ENCODE measurements around the gene PLET1. TPM values are rescaled to one million over a fixed set of nuclear protein-coding genes. Genes with fewer than 3 reads are reported as not detected.

Gene PLET1
- polyA plus RNA-seq, 2 donors = not detected

DNA sequence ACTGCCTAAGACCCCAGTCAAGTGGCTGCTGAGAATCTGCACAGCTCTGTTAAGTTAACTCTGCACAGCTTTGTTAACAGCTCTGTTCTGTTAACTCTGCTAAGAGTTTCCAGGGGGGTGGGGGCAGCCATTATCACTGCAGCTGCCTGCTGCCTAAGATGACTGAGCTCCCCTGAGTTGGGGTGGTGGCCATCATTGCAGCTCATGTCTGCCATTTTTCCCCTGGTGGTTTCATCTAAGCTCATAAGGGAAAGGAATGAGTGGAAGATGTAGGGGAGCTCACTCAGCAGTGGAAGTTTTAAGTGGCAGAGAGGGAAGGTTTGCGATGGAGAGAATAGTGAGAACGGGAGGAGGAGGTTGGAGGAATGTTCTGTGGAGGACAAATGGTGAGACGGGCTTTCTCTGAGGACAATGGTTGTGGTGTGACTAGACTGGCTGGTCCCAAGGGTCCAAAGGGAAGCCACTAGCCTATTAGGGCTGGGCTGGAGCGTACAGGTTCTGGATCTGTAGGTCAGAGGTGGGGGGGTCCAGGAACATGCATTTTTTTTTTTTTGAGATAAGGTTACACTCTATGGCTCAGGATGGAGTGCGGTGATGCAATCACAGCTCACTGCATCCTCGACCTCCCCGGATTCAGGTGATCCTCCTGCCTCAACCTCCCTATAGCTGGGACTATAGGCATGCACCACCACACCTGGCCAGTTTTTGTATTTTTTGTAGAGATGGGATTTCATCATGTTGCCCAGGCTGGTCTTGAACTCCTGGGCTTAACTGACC, 13.5 kb upstream of the PLET1 start:
- H3K4me3 ChIP-seq (ENCODE audit: low read depth in 1 of 2, low read length in 2 of 2) = no peak overlapping the region
- 94 to 96% methylated on average over 7 of the region's 7 CpGs for WGBS, 2 donors
- H3K27me3 ChIP-seq (ENCODE audit: control insufficient read depth in 1 of 2, insufficient read depth in 2 of 2, low read length in 2 of 2) = no peaks in the 10 kb centered on the region
- H3K9me3 ChIP-seq (ENCODE audit: control insufficient read depth in 2 of 2, insufficient read depth in 1 of 2, low read depth in 1 of 2, low read length in 1 of 2) = no peaks in the 10 kb centered on the region
- H3K36me3 ChIP-seq (ENCODE audit: control insufficient read depth in 2 of 2, insufficient read depth in 2 of 2, low read length in 1 of 2) = no peaks in the 10 kb centered on the region
- H3K27ac ChIP-seq (ENCODE audit: low read depth in 2 of 2, low read length in 1 of 2) = no peak overlapping the region
- no peaks in the 10 kb centered on the region for H3K4me1 ChIP-seq (ENCODE audit: control insufficient read depth in 2 of 2, insufficient read depth in 2 of 2, low read length in 1 of 2)

DNA sequence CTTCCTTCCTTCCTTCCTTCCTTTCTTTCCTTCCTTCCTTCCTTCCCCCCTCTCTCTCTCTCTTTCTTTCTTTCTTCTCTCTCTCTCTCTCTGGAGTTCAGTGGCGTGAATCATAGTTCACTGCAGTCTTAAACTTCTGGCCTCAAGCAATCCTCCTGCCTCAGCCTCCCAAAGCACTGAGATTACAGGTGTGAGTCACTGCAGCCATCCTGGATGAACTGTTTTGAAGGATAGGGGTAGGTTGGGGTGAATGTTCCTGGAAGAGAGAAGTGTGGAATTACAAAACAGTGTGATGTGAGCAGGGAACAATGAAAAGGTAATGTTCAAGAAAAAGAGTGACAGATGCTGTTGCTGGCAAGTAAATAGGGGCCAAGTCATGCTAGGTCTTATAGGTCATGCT, 12.4 kb upstream of the PLET1 start:
- H3K27ac ChIP-seq (ENCODE audit: low read depth in 2 of 2, low read length in 1 of 2) = no peak overlapping the region

DNA sequence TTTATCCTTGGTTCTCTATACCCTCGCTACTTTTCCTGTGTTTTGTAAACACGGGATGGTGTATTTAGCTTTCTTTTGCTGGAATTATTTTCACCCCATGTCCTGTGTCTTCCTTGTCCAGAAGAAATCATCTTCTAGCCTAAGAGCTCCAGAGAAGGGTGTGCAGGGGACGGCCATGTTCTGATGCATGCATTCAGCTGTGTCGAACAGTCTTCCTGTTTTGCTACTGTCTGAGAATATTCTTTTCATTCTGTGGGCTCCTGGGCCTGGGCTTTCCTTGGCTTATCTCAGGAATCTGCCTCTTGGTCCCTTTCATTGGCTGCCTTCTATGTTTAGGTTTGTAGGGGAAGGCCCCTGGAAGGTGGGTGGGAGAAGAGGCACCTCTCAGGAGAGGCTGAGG, 10.6 kb upstream of the PLET1 start:
- Histone ChIP-seq H3K4me1 (ENCODE audit: control insufficient read depth in 2 of 2, insufficient read depth in 2 of 2, low read length in 1 of 2) (no peaks in the 10 kb centered on the region), H3K27me3 (ENCODE audit: control insufficient read depth in 1 of 2, insufficient read depth in 2 of 2, low read length in 2 of 2) (no peaks in the 10 kb centered on the region), H3K9me3 (ENCODE audit: control insufficient read depth in 2 of 2, insufficient read depth in 1 of 2, low read depth in 1 of 2, low read length in 1 of 2) (no peaks in the 10 kb centered on the region), H3K36me3 (ENCODE audit: control insufficient read depth in 2 of 2, insufficient read depth in 2 of 2, low read length in 1 of 2) (no peaks in the 10 kb centered on the region), H3K27ac (ENCODE audit: low read depth in 2 of 2, low read length in 1 of 2) (no peak overlapping the region), H3K4me3 (ENCODE audit: low read depth in 1 of 2, low read length in 2 of 2) (no peak overlapping the region)
- 89 to 93% methylated on average over 4 of the region's 4 CpGs for WGBS, 2 donors

More for the DNA sequence above, 12.4 kb upstream of the PLET1 start:
- no peaks in the 10 kb centered on the region for H3K4me1 ChIP-seq (ENCODE audit: control insufficient read depth in 2 of 2, insufficient read depth in 2 of 2, low read length in 1 of 2)
- no peak overlapping the region for H3K4me3 ChIP-seq (ENCODE audit: low read depth in 1 of 2, low read length in 2 of 2)
- WGBS, 2 donors = 89 to 95% methylated on average over 1 of the region's 1 CpG
- no peaks in the 10 kb centered on the region for H3K36me3 ChIP-seq (ENCODE audit: control insufficient read depth in 2 of 2, insufficient read depth in 2 of 2, low read length in 1 of 2)
- H3K9me3 ChIP-seq (ENCODE audit: control insufficient read depth in 2 of 2, insufficient read depth in 1 of 2, low read depth in 1 of 2, low read length in 1 of 2) = no peaks in the 10 kb centered on the region
- H3K27me3 ChIP-seq (ENCODE audit: control insufficient read depth in 1 of 2, insufficient read depth in 2 of 2, low read length in 2 of 2) = no peaks in the 10 kb centered on the region

DNA sequence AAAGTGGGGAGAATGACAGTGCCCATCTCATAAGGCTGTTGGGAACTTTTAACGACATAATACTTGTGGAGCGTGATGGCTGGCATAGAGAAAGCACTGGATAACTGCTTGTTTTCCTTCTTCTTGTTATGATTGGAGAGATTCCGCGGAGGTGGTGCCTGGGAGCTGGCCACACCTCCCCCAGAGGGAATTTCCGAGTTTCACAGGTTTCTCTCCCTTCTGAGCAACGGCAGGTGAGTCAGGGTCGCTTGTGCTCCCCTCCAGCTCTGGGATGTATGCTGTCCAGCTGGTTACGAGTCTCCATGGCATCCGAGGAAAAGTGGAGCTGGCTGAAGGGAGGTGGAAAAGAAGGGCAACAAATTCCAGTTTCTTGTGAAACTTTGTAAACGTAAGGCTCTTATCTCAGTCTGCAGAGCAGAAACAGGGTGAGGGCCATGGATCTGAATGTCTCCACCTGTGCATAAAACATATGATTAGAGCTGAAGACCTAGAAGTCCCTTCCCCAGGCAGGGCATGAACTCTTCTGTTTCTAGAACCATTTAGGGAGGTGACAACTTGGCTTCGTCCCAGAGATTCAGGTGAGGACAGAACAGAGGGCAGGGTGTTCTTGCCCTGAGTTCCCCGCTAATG, 10.0 kb upstream of the PLET1 start:
- Histone ChIP-seq H3K36me3 (ENCODE audit: control insufficient read depth in 2 of 2, insufficient read depth in 2 of 2, low read length in 1 of 2) (no peaks in the 10 kb centered on the region), H3K27ac (ENCODE audit: low read depth in 2 of 2, low read length in 1 of 2) (no peak overlapping the region), H3K27me3 (ENCODE audit: control insufficient read depth in 1 of 2, insufficient read depth in 2 of 2, low read length in 2 of 2) (no peaks in the 10 kb centered on the region), H3K4me1 (ENCODE audit: control insufficient read depth in 2 of 2, insufficient read depth in 2 of 2, low read length in 1 of 2) (no peaks in the 10 kb centered on the region), H3K9me3 (ENCODE audit: control insufficient read depth in 2 of 2, insufficient read depth in 1 of 2, low read depth in 1 of 2, low read length in 1 of 2) (no peaks in the 10 kb centered on the region), H3K4me3 (ENCODE audit: low read depth in 1 of 2, low read length in 2 of 2) (no peak overlapping the region)
- 62 to 66% methylated on average over 12 of the region's 12 CpGs for WGBS, 2 donors

DNA sequence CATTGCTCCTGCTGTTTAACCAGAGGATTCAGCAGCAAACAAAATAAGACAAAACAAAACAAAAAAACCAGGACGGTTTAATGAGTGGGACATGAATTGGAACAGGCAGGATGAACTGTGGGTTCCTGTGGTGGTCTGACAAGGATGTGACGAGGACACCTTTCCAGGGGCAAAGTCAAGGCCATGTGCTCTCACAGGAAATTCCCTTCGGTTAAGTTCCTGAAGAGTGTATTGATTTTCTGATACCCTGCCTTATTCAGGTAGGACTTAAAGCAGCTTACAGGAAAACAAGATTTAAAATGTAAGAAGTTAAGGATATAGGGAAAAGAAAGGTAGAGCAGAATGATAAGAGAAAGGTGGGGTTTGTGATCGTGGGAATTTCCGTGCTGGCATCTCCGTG, 8.5 kb upstream of the PLET1 start:
- Histone ChIP-seq H3K4me3 (ENCODE audit: low read depth in 1 of 2, low read length in 2 of 2) (no peak overlapping the region), H3K4me1 (ENCODE audit: control insufficient read depth in 2 of 2, insufficient read depth in 2 of 2, low read length in 1 of 2) (no peaks in the 10 kb centered on the region), H3K27me3 (ENCODE audit: control insufficient read depth in 1 of 2, insufficient read depth in 2 of 2, low read length in 2 of 2) (no peaks in the 10 kb centered on the region), H3K36me3 (ENCODE audit: control insufficient read depth in 2 of 2, insufficient read depth in 2 of 2, low read length in 1 of 2) (no peaks in the 10 kb centered on the region), H3K27ac (ENCODE audit: low read depth in 2 of 2, low read length in 1 of 2) (no peak overlapping the region), H3K9me3 (ENCODE audit: control insufficient read depth in 2 of 2, insufficient read depth in 1 of 2, low read depth in 1 of 2, low read length in 1 of 2) (no peaks in the 10 kb centered on the region)
- 72 to 83% methylated on average over 6 of the region's 6 CpGs for WGBS, 2 donors

DNA sequence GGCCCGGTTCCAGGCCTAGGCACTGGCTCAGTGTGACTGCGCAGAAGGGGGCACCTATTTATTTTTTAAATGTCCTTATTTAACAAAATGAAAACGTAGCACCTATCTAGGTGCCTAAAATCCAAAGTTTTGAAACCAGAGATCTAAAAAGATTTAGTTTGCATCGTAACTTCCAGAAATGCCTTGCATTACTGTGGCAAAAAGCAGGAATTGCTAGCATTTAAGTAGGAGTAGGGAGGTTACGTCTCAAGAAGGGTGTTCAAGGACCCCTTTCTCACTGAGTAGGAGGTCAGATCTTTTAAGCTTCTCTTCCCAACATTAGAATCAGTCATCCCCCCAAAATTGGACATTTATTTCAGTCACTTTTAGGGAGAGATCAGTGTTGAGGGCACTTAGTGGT, 7.7 kb upstream of the PLET1 start:
- Histone ChIP-seq H3K27ac (ENCODE audit: low read depth in 2 of 2, low read length in 1 of 2) (no peak overlapping the region), H3K4me1 (ENCODE audit: control insufficient read depth in 2 of 2, insufficient read depth in 2 of 2, low read length in 1 of 2) (no peaks in the 10 kb centered on the region), H3K27me3 (ENCODE audit: control insufficient read depth in 1 of 2, insufficient read depth in 2 of 2, low read length in 2 of 2) (no peaks in the 10 kb centered on the region), H3K4me3 (ENCODE audit: low read depth in 1 of 2, low read length in 2 of 2) (no peak overlapping the region), H3K36me3 (ENCODE audit: control insufficient read depth in 2 of 2, insufficient read depth in 2 of 2, low read length in 1 of 2) (no peaks in the 10 kb centered on the region), H3K9me3 (ENCODE audit: control insufficient read depth in 2 of 2, insufficient read depth in 1 of 2, low read depth in 1 of 2, low read length in 1 of 2) (no peaks in the 10 kb centered on the region)
- 91% methylated on average over 5 of the region's 5 CpGs for WGBS, 2 donors

DNA sequence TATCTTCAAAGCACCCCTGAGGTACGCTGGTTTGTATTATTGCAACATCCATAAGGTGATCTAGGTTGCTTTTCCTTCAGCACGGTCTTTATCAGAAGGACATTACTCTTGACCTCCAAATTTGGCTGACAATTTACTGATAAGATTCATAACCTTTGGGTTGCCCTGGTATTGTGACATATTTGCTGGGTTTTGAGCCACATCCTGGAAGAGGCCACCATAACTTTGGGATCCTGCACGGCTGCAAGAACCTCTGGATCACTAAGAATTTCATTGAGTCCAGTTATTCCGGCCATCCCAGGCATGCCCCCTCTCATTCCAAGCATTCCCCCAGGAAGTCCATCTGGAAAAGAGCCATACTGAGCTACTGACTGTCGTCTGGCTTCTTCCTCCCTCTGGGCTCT, 6.5 kb upstream of the PLET1 start:
- no peaks in the 10 kb centered on the region for H3K4me1 ChIP-seq (ENCODE audit: control insufficient read depth in 2 of 2, insufficient read depth in 2 of 2, low read length in 1 of 2)
- no peaks in the 10 kb centered on the region for H3K27me3 ChIP-seq (ENCODE audit: control insufficient read depth in 1 of 2, insufficient read depth in 2 of 2, low read length in 2 of 2)
- H3K36me3 ChIP-seq (ENCODE audit: control insufficient read depth in 2 of 2, insufficient read depth in 2 of 2, low read length in 1 of 2) = no peaks in the 10 kb centered on the region
- no peaks in the 10 kb centered on the region for H3K9me3 ChIP-seq (ENCODE audit: control insufficient read depth in 2 of 2, insufficient read depth in 1 of 2, low read depth in 1 of 2, low read length in 1 of 2)
- H3K4me3 ChIP-seq (ENCODE audit: low read depth in 1 of 2, low read length in 2 of 2) = no peak overlapping the region
- WGBS, 2 donors = 62% methylated on average over 5 of the region's 5 CpGs
- H3K27ac ChIP-seq (ENCODE audit: low read depth in 2 of 2, low read length in 1 of 2) = no peak overlapping the region

DNA sequence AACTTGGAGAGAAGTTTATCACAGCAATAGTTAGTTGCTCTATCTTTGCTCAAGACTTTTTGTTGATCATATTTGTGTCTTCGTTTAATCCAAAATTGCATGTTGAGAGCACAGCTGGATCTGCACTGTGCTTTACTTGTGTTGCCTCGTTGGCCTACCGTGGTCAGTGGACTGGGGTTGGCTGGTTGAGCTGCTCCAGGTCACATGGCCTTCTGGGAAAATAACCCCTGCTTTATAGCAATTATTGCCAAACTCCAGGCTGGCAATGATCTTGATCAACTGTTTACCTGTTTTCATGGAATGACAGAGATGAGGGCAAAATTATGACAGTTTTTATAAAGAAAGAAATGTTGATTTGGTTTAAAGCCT, 5.7 kb upstream of the PLET1 start:
- Histone ChIP-seq H3K27me3 (ENCODE audit: control insufficient read depth in 1 of 2, insufficient read depth in 2 of 2, low read length in 2 of 2) (no peaks in the 10 kb centered on the region), H3K4me1 (ENCODE audit: control insufficient read depth in 2 of 2, insufficient read depth in 2 of 2, low read length in 1 of 2) (no peaks in the 10 kb centered on the region), H3K4me3 (ENCODE audit: low read depth in 1 of 2, low read length in 2 of 2) (no peak overlapping the region), H3K9me3 (ENCODE audit: control insufficient read depth in 2 of 2, insufficient read depth in 1 of 2, low read depth in 1 of 2, low read length in 1 of 2) (no peaks in the 10 kb centered on the region), H3K36me3 (ENCODE audit: control insufficient read depth in 2 of 2, insufficient read depth in 2 of 2, low read length in 1 of 2) (no peaks in the 10 kb centered on the region), H3K27ac (ENCODE audit: low read depth in 2 of 2, low read length in 1 of 2) (no peak overlapping the region)
- WGBS, 2 donors = 69 to 82% methylated on average over 3 of the region's 3 CpGs

DNA sequence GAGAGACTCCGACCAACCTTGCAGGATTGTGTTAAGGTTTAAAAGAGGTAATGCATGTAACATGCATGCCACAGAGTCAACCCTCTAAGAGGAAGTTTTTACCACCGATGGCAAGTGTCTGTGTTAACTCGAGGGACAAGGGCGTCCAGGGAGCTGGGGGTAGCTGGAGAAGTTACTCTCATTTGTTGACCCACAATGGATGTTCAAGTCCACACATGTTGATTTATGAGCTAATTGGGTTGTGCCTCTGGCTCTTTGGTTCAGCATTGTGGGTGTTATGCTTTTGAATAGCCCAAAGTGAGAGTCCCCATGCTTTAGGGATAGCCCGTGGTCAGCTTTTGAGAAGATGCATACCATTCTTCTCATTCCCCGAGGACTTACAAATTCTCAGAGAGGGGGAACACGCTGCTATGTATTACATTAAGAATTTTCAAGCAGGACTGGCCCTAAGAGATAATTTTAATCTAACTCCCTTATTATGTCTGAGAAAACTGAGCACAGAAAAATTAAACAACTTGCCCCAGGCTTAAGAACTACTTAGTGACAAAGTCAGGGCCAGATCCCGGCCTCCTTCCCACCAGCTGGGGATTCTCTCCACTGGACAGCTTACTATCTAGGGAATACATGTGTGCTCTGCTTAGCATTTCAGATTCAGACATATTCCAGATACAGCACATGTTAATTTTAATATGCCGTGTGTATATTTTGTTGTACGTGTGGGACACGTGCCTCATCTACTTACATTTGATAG, 5.2 kb upstream of the PLET1 start:
- H3K4me3 ChIP-seq (ENCODE audit: low read depth in 1 of 2, low read length in 2 of 2) = no peak overlapping the region
- no peaks in the 10 kb centered on the region for H3K27me3 ChIP-seq (ENCODE audit: control insufficient read depth in 1 of 2, insufficient read depth in 2 of 2, low read length in 2 of 2)
- no peaks in the 10 kb centered on the region for H3K9me3 ChIP-seq (ENCODE audit: control insufficient read depth in 2 of 2, insufficient read depth in 1 of 2, low read depth in 1 of 2, low read length in 1 of 2)
- H3K36me3 ChIP-seq (ENCODE audit: control insufficient read depth in 2 of 2, insufficient read depth in 2 of 2, low read length in 1 of 2) = no peaks in the 10 kb centered on the region
- WGBS, 2 donors = 74 to 78% methylated on average over 11 of the region's 11 CpGs
- no peaks in the 10 kb centered on the region for H3K4me1 ChIP-seq (ENCODE audit: control insufficient read depth in 2 of 2, insufficient read depth in 2 of 2, low read length in 1 of 2)
- H3K27ac ChIP-seq (ENCODE audit: low read depth in 2 of 2, low read length in 1 of 2) = no peak overlapping the region
